Loucy (cell line): ENCODE data around the gene SRPX2.

ENCODE experiments used
- CTCF ChIP-seq: fragments of 200-600 bp; sonication (generic); conservative IDR thresholded peaks from 2 replicates; pipeline ENCODE4 v1.5.1; 2014; ENCODE audit warnings: mild to moderate bottlenecking, antibody characterized with exemption, low read length
- EZH2phosphoT487 ChIP-seq: fragments of 200-600 bp; IDR thresholded peaks from 2 replicates; pipeline ENCODE4 v1.6.1; 2018; ENCODE audit warnings: antibody characterized with exemption, mild to moderate bottlenecking, moderate library complexity, borderline replicate concordance

GRCh38 chrX:100648458-100649417, 4.7 kb downstream of the SRPX2 start:
- TF ChIP-seq CTCF: no peak
- TF ChIP-seq EZH2phosphoT487: no peak
